Thoracic aorta (tissue), 2 donors: ENCODE data around the gene NME9. TPM values are rescaled to one million over a fixed set of nuclear protein-coding genes. Genes with fewer than 3 reads are reported as not detected.

ENCODE experiments used
- ATAC-seq: fragments of 150-250 bp; one replicate; pipeline ENCODE4 v1.8.0; 2017; ENCODE audit warnings: low read depth; ENCODE audit not compliant: insufficient number of reproducible peaks, low FRiP score
- DNase-seq: peaks from one replicate; pipeline ENCODE4 v3.0.0-alpha.2; 2020; ENCODE audit warnings: low spot score
- H3K27ac ChIP-seq, 2 donors: fragments of 200-600 bp; sonication (generic); 1 replicate in 1 of 2; 2 replicates in 1 of 2; pipeline ENCODE4 v1.5.1; 2016; ENCODE audit warnings: mild to moderate bottlenecking in 2 of 2, moderate library complexity in 2 of 2
- H3K27me3 ChIP-seq: fragments of 200-600 bp; sonication (generic); replicated peaks from 2 replicates; pipeline ENCODE4 v1.6.0; 2016; ENCODE audit warnings: mild to moderate bottlenecking; ENCODE audit not compliant: insufficient read depth
- H3K36me3 ChIP-seq: fragments of 200-600 bp; sonication (generic); one replicate; pipeline ENCODE4 v1.5.1; 2016
- H3K4me1 ChIP-seq, 2 donors: fragments of 200-600 bp; sonication (generic); 1 replicate in 1 of 2; 2 replicates in 1 of 2; pipeline versions ENCODE4 v1.5.1 to v1.6.0; 2016; ENCODE audit warnings: low read depth in 2 of 2, mild to moderate bottlenecking in 1 of 2; ENCODE audit not compliant: control insufficient read depth in 1 of 2
- H3K4me3 ChIP-seq: fragments of 200-600 bp; sonication (generic); 2 replicates; pipeline ENCODE4 v1.5.1; 2016; ENCODE audit warnings: mild to moderate bottlenecking
- H3K9me3 ChIP-seq: fragments of 200-600 bp; sonication (generic); 2 replicates; pipeline ENCODE4 v1.5.1; 2016
- total RNA-seq, 2 donors: library from RNA; depleted of rRNA; stranded (reverse); fragments of >200 nt; gene quantifications; one replicate each; pipeline versions ENCODE4 v1.1.0 to v1.2.3, GENCODE V29; 2016
- TF ChIP-seq, protein P1 (sequence below): fragments of 200-600 bp; sonication (generic); IDR thresholded peaks from one replicate; pipeline ENCODE4 v1.5.1; 2019; ENCODE audit warnings: antibody characterized with exemption

The NME9 gene
- total RNA-seq, 2 donors from 2014 or later, result not detected

DNA sequence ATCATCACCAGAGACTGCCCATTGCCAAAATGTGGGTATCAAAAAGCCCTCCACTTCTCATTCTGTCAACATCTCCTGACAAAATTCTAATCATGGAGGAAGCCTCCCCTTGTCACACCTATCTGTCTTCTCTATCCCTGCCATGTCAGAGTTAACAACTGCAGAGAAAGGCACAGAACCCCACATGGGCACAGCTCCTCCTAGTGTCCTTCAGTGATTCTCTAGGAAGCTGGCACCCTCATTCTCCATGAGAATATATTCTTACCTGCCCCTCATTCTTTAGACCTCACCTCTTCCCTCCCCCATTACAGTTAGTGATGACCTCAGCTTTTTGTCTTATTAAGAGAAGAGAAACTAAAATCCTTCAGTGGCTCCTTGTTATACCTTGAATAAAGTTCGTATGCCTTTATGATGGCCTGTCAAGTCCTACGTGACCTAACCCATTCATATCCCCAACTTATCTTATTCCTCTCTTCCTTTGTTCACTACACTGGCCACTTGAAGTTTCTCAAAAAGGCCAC is 44.6 kb downstream of the NME9 start:
- no peak overlapping the region for H3K27ac ChIP-seq
- no peaks in the 10 kb centered on the region for H3K4me1 ChIP-seq
- no peaks in the 10 kb centered on the region for H3K9me3 ChIP-seq
- DNase-seq, result no peak
- H3K36me3 ChIP-seq, result peaks cover 44% of the 10 kb centered on the region
- H3K27me3 ChIP-seq, result no peaks in the 10 kb centered on the region
- TF ChIP-seq, protein P1, sequence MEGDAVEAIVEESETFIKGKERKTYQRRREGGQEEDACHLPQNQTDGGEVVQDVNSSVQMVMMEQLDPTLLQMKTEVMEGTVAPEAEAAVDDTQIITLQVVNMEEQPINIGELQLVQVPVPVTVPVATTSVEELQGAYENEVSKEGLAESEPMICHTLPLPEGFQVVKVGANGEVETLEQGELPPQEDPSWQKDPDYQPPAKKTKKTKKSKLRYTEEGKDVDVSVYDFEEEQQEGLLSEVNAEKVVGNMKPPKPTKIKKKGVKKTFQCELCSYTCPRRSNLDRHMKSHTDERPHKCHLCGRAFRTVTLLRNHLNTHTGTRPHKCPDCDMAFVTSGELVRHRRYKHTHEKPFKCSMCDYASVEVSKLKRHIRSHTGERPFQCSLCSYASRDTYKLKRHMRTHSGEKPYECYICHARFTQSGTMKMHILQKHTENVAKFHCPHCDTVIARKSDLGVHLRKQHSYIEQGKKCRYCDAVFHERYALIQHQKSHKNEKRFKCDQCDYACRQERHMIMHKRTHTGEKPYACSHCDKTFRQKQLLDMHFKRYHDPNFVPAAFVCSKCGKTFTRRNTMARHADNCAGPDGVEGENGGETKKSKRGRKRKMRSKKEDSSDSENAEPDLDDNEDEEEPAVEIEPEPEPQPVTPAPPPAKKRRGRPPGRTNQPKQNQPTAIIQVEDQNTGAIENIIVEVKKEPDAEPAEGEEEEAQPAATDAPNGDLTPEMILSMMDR, result no peak
- no peak overlapping the region for H3K4me3 ChIP-seq
- ATAC-seq, result no peak

DNA sequence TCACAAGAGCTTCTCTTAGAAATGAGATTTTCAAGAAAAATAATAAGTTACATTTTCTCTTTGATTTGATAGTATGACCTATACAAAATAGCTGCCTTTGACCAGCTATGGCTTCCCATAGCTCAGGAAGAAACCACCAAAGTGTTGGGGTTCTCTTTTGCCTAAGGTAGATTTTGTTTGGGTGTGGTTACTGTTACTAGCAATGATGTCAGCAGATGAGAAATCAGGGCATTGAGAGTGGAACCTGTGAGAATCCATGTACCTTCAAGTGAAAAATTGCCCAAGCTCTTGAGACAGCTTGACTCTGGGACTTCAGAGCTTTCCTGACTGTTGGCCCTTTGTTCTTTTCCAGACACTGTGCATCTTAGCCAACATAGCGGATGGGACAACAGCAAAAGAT is 45.6 kb downstream of the NME9 start:
- H3K4me1 ChIP-seq, result no peaks in the 10 kb centered on the region
- DNase-seq, result no peak
- no peaks in the 10 kb centered on the region for H3K9me3 ChIP-seq
- no peak overlapping the region for H3K27ac ChIP-seq
- H3K27me3 ChIP-seq, result no peaks in the 10 kb centered on the region
- H3K4me3 ChIP-seq, result no peak overlapping the region
- TF ChIP-seq, protein P1, result no peak
- ATAC-seq, result no peak
- H3K36me3 ChIP-seq, result peaks cover 34% of the 10 kb centered on the region

DNA sequence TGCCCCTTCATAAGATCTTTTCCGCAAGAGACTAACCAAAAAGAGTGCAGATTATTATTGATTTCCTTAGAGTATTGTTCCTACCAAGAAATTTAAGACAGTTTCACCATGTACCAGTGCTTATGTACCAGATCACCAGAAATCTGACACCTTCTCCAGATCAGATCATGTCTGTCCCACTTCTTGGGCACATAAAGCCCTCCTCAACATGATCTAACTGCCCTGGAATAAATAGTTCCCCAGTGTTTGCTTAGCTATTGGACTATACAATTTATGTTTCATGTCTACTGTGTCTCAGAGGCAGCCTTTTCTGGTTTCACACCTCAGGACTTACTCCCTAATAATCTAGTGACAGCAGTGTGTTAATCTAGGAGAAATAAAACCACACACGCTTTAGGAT is 46.8 kb downstream of the NME9 start:
- ATAC-seq, result no peak
- TF ChIP-seq, protein P1, result no peak
- H3K36me3 ChIP-seq, result peaks cover 30% of the 10 kb centered on the region

DNA sequence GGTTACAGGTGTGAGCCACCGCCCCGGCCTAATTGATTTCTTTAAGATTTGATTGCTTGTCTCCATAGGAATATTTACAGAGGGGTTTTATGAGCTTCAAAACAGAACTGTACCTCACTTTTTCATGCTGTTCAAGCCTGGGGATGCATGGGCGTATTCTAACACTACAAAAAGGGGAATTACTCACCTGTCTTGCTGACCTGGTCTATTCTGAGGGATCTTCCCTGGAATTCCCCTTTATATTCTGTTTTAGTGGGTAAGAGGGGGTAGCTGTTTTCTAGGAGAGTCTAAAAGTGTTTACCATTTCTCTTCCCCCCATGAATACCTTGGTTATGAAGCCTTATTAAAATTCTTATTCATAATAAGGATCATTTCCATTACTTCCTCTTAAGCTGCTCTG is 48.1 kb downstream of the NME9 start:
- Histone ChIP-seq H3K4me1 (no peaks in the 10 kb centered on the region), H3K36me3 (peaks cover 26% of the 10 kb centered on the region), H3K27me3 (no peaks in the 10 kb centered on the region), H3K27ac (no peak overlapping the region), H3K9me3 (no peaks in the 10 kb centered on the region), H3K4me3 (no peak overlapping the region)
- no peak for ATAC-seq
- no peak for DNase-seq
- TF ChIP-seq, protein P1, result no peak

More for the DNA sequence above, 46.8 kb downstream of the NME9 start:
- Histone ChIP-seq H3K4me1 (no peaks in the 10 kb centered on the region), H3K4me3 (no peak overlapping the region), H3K9me3 (no peaks in the 10 kb centered on the region), H3K27ac (no peak overlapping the region), H3K27me3 (no peaks in the 10 kb centered on the region)
- DNase-seq, result no peak

DNA sequence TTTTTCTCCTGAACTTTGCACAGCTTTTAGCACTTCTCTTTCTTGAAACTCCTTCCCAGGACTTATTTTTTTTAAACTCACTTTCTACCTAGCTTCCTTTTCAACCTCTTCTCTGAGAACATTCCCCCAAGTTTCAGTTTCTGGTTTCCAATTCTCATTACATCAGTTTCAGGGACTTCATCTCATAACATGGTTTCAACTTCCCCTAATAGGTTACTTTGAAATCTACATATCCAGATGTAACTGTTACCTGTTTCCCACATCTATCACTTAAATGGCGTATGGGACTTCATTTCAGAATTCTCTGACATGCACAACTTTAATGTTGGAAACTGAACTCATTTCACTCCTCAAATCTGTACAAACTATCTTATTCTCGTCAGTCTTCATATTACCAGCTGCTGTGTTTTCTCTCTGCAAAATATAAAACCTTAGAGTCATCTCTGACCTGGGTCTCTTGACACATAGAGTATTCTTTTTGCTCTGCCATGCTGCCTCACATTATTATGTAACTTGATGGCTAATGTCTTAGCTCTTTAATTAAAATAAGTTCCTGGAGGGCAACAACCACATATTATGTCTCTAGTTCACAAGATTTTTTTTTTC is 58.4 kb downstream of the NME9 start:
- DNase-seq, result no peak
- no peak for ATAC-seq
- Histone ChIP-seq H3K9me3 (no peaks in the 10 kb centered on the region), H3K4me3 (no peak overlapping the region), H3K27ac (no peak overlapping the region), H3K4me1 (no peaks in the 10 kb centered on the region), H3K36me3 (peaks cover 35% of the 10 kb centered on the region), H3K27me3 (no peaks in the 10 kb centered on the region)
- TF ChIP-seq, protein P1, result no peak
